ENCODE results near the gene HRG. TPM values are rescaled to one million over a fixed set of nuclear protein-coding genes. Genes with fewer than 3 reads are reported as not detected.

HRG gene
- polyA plus RNA-seq, 3 donors = not detected

GRCh38 chr3:186619787-186620212, 46.0 kb upstream of the HRG start:
- Histone ChIP-seq H3K4me3 (replicated peaks in 1 of 3; ENCODE audit: low read depth in 2 of 3, low read length in 3 of 3) (no peak overlapping the region), H3K27me3 (ENCODE audit: control insufficient read depth in 2 of 2, insufficient read depth in 2 of 2, low read length in 2 of 2) (peaks cover 5 to 19% of the 10 kb centered on the region in 2 donors), H3K79me2 (ENCODE audit: insufficient read depth, low read length) (no peaks in the 10 kb centered on the region), H2AFZ (ENCODE audit: insufficient read depth, low read depth, low read length, poor library complexity, severe bottlenecking) (no peak overlapping the region), H3K4me1 (ENCODE audit: control insufficient read depth in 1 of 2, insufficient read depth in 2 of 2, low read length in 2 of 2) (peaks cover 6 to 10% of the 10 kb centered on the region in 2 donors), H3K9me3 (replicated peaks in 1 of 2; ENCODE audit: control insufficient read depth in 1 of 2, insufficient read depth in 1 of 2, low read length in 2 of 2) (no peaks in the 10 kb centered on the region), H3K27ac (ENCODE audit: low read depth in 1 of 2, low read length in 2 of 2) (no peak overlapping the region), H3K9ac (ENCODE audit: insufficient read depth, low read length, poor library complexity, severe bottlenecking) (no peak overlapping the region), H4K20me1 (ENCODE audit: insufficient read depth, low read length) (no peaks in the 10 kb centered on the region), H3K36me3 (replicated peaks in 1 of 2; ENCODE audit: control insufficient read depth in 1 of 2, insufficient read depth in 2 of 2, low read length in 2 of 2) (no peaks in the 10 kb centered on the region), H3K4me2 (replicated peaks; ENCODE audit: extremely low read depth, low read length, poor library complexity, severe bottlenecking) (no peak overlapping the region)
- intact Hi-C loops (cut with micrococcal nuclease) = loop anchor here (5.0 to 10.0 kb wide), 2 partner anchors 635 to 637 kb away; no protein-coding TSS in a partner anchor
- WGBS (ENCODE audit: insufficient coverage) = no CpG with 5 or more reads among the region's 5 CpGs
- no peak for DNase-seq
- H3K27ac Mint-ChIP-seq = no peak overlapping the region
- no peak overlapping the region for H3K4me3 Mint-ChIP-seq
- H3K27me3 Mint-ChIP-seq (ENCODE audit: low read depth in 3 of 3) = peaks cover 18 to 22% (median 21%) of the 10 kb centered on the region in 3 donors
- no peak for TF ChIP-seq CTCF (IDR thresholded peaks at IDR 0.05)
- peaks cover 13% of the 10 kb centered on the region for H3K4me1 Mint-ChIP-seq
- no peaks in the 10 kb centered on the region for H3K36me3 Mint-ChIP-seq
- H3K9me3 Mint-ChIP-seq = no peaks in the 10 kb centered on the region

- Histone ChIP-seq H4K20me1 (ENCODE audit: insufficient read depth, low read length) (no peaks in the 10 kb centered on the region), H2AFZ (ENCODE audit: insufficient read depth, low read depth, low read length, poor library complexity, severe bottlenecking) (no peak overlapping the region), H3K36me3 (replicated peaks in 1 of 2; ENCODE audit: control insufficient read depth in 1 of 2, insufficient read depth in 2 of 2, low read length in 2 of 2) (no peaks in the 10 kb centered on the region), H3K27me3 (ENCODE audit: control insufficient read depth in 2 of 2, insufficient read depth in 2 of 2, low read length in 2 of 2) (peaks cover 5 to 14% of the 10 kb centered on the region in 2 donors), H3K27ac (ENCODE audit: low read depth in 1 of 2, low read length in 2 of 2) (no peak overlapping the region), H3K4me3 (replicated peaks in 1 of 3; ENCODE audit: low read depth in 2 of 3, low read length in 3 of 3) (no peak overlapping the region), H3K9me3 (replicated peaks in 1 of 2; ENCODE audit: control insufficient read depth in 1 of 2, insufficient read depth in 1 of 2, low read length in 2 of 2) (no peaks in the 10 kb centered on the region), H3K4me2 (replicated peaks; ENCODE audit: extremely low read depth, low read length, poor library complexity, severe bottlenecking) (no peak overlapping the region), H3K79me2 (ENCODE audit: insufficient read depth, low read length) (no peaks in the 10 kb centered on the region), H3K4me1 (ENCODE audit: control insufficient read depth in 1 of 2, insufficient read depth in 2 of 2, low read length in 2 of 2) (peaks cover 6 to 10% of the 10 kb centered on the region in 2 donors), H3K9ac (ENCODE audit: insufficient read depth, low read length, poor library complexity, severe bottlenecking) (no peak overlapping the region)
- no peaks in the 10 kb centered on the region for H3K9me3 Mint-ChIP-seq
- no peak overlapping the region for H3K4me3 Mint-ChIP-seq
- no peak for TF ChIP-seq CTCF (IDR thresholded peaks at IDR 0.05)
- intact Hi-C loops (cut with micrococcal nuclease) = no loop called here
- no peaks in the 10 kb centered on the region for H3K36me3 Mint-ChIP-seq
- H3K27me3 Mint-ChIP-seq (ENCODE audit: low read depth in 3 of 3) = peaks cover 14 to 20% (median 18%) of the 10 kb centered on the region in 3 donors
- DNase-seq = no peak
- WGBS (ENCODE audit: insufficient coverage) = 92% methylated on average over 11 of the region's 17 CpGs
- peaks cover 11% of the 10 kb centered on the region for H3K4me1 Mint-ChIP-seq
- no peak overlapping the region for H3K27ac Mint-ChIP-seq
These were observed 45.4 kb upstream of the HRG start for GRCh38 chr3:186620213-186621092.
